ENCODE data around the gene KIRREL3.

The KIRREL3 gene

GRCh38 chr11:126409620-126409985 lies 591.0 kb downstream of the KIRREL3 start:
- H3K4me3 ChIP-seq (ENCODE audit: low read depth, low read length), result no peak overlapping the region
- H3K27me3 ChIP-seq (ENCODE audit: insufficient read depth, low read length), result no peaks in the 10 kb centered on the region
- H3K4me1 ChIP-seq (ENCODE audit: control insufficient read depth, insufficient read depth, low read length, unreplicated experiment), result no peaks in the 10 kb centered on the region
- no peaks in the 10 kb centered on the region; the same call in 1 of the 2 replicates for H3K36me3 ChIP-seq (ENCODE audit: insufficient read depth, low read length)
- H3K27ac ChIP-seq (ENCODE audit: low read depth, low read length), result no peak overlapping the region
- H3K79me2 ChIP-seq (ENCODE audit: control insufficient read depth, insufficient read depth, low read length, unreplicated experiment), result no peaks in the 10 kb centered on the region
- H2AFZ ChIP-seq (ENCODE audit: low read length, unreplicated experiment), result no peak overlapping the region

GRCh38 chr11:126408901-126409619 lies 591.5 kb downstream of the KIRREL3 start:
- Histone ChIP-seq H3K4me1 (ENCODE audit: control insufficient read depth, insufficient read depth, low read length, unreplicated experiment) (peaks cover 3% of the 10 kb centered on the region), H3K36me3 (ENCODE audit: insufficient read depth, low read length) (no peaks in the 10 kb centered on the region; the same call in 1 of the 2 replicates), H2AFZ (ENCODE audit: low read length, unreplicated experiment) (no peak overlapping the region), H3K27me3 (ENCODE audit: insufficient read depth, low read length) (no peaks in the 10 kb centered on the region), H3K4me3 (ENCODE audit: low read depth, low read length) (no peak overlapping the region), H3K27ac (ENCODE audit: low read depth, low read length) (no peak overlapping the region), H3K79me2 (ENCODE audit: control insufficient read depth, insufficient read depth, low read length, unreplicated experiment) (no peaks in the 10 kb centered on the region)

- Histone ChIP-seq H3K4me3 (ENCODE audit: low read depth, low read length) (no peak overlapping the region), H3K27me3 (ENCODE audit: insufficient read depth, low read length) (no peaks in the 10 kb centered on the region), H3K36me3 (ENCODE audit: insufficient read depth, low read length) (no peaks in the 10 kb centered on the region; the same call in 1 of the 2 replicates), H3K4me1 (ENCODE audit: control insufficient read depth, insufficient read depth, low read length, unreplicated experiment) (peaks cover 8% of the 10 kb centered on the region), H3K79me2 (ENCODE audit: control insufficient read depth, insufficient read depth, low read length, unreplicated experiment) (no peaks in the 10 kb centered on the region), H2AFZ (ENCODE audit: low read length, unreplicated experiment) (no peak overlapping the region), H3K27ac (ENCODE audit: low read depth, low read length) (no peak overlapping the region)
Measured at GRCh38 chr11:126408496-126408895, 592.1 kb downstream of the KIRREL3 start.

- H3K36me3 ChIP-seq (ENCODE audit: insufficient read depth, low read length), result no peaks in the 10 kb centered on the region; the same call in 1 of the 2 replicates
- H3K27ac ChIP-seq (ENCODE audit: low read depth, low read length), result no peak overlapping the region
- peaks cover 12% of the 10 kb centered on the region for H3K4me1 ChIP-seq (ENCODE audit: control insufficient read depth, insufficient read depth, low read length, unreplicated experiment)
- H3K27me3 ChIP-seq (ENCODE audit: insufficient read depth, low read length), result no peaks in the 10 kb centered on the region
- no peak overlapping the region for H3K4me3 ChIP-seq (ENCODE audit: low read depth, low read length)
- no peak overlapping the region for H2AFZ ChIP-seq (ENCODE audit: low read length, unreplicated experiment)
- H3K79me2 ChIP-seq (ENCODE audit: control insufficient read depth, insufficient read depth, low read length, unreplicated experiment), result no peaks in the 10 kb centered on the region
Measured at GRCh38 chr11:126407682-126408288, 592.8 kb downstream of the KIRREL3 start.

GRCh38 chr11:126407101-126407521 lies 593.5 kb downstream of the KIRREL3 start:
- H3K4me3 ChIP-seq (ENCODE audit: low read depth, low read length), result no peak overlapping the region
- no peak overlapping the region for H2AFZ ChIP-seq (ENCODE audit: low read length, unreplicated experiment)
- peaks cover 12% of the 10 kb centered on the region for H3K4me1 ChIP-seq (ENCODE audit: control insufficient read depth, insufficient read depth, low read length, unreplicated experiment)
- no peaks in the 10 kb centered on the region for H3K79me2 ChIP-seq (ENCODE audit: control insufficient read depth, insufficient read depth, low read length, unreplicated experiment)
- H3K27me3 ChIP-seq (ENCODE audit: insufficient read depth, low read length), result no peaks in the 10 kb centered on the region
- no peaks in the 10 kb centered on the region; the same call in 1 of the 2 replicates for H3K36me3 ChIP-seq (ENCODE audit: insufficient read depth, low read length)
- no peak overlapping the region for H3K27ac ChIP-seq (ENCODE audit: low read depth, low read length)

- Histone ChIP-seq H3K27ac (ENCODE audit: low read depth, low read length) (no peak overlapping the region), H3K36me3 (ENCODE audit: insufficient read depth, low read length) (no peaks in the 10 kb centered on the region; the same call in 1 of the 2 replicates), H3K4me1 (ENCODE audit: control insufficient read depth, insufficient read depth, low read length, unreplicated experiment) (peaks cover 12% of the 10 kb centered on the region), H2AFZ (ENCODE audit: low read length, unreplicated experiment) (no peak overlapping the region), H3K4me3 (ENCODE audit: low read depth, low read length) (no peak overlapping the region), H3K79me2 (ENCODE audit: control insufficient read depth, insufficient read depth, low read length, unreplicated experiment) (no peaks in the 10 kb centered on the region), H3K27me3 (ENCODE audit: insufficient read depth, low read length) (no peaks in the 10 kb centered on the region)
Measured at GRCh38 chr11:126406368-126406767, 594.2 kb downstream of the KIRREL3 start.

GRCh38 chr11:126405906-126406305 lies 594.7 kb downstream of the KIRREL3 start:
- no peak overlapping the region for H3K4me3 ChIP-seq (ENCODE audit: low read depth, low read length)
- H3K79me2 ChIP-seq (ENCODE audit: control insufficient read depth, insufficient read depth, low read length, unreplicated experiment), result no peaks in the 10 kb centered on the region
- H3K27me3 ChIP-seq (ENCODE audit: insufficient read depth, low read length), result no peaks in the 10 kb centered on the region
- H3K36me3 ChIP-seq (ENCODE audit: insufficient read depth, low read length), result no peaks in the 10 kb centered on the region; the same call in 1 of the 2 replicates
- H3K4me1 ChIP-seq (ENCODE audit: control insufficient read depth, insufficient read depth, low read length, unreplicated experiment), result peaks cover 12% of the 10 kb centered on the region
- H3K27ac ChIP-seq (ENCODE audit: low read depth, low read length), result no peak overlapping the region
- H2AFZ ChIP-seq (ENCODE audit: low read length, unreplicated experiment), result no peak overlapping the region

- Histone ChIP-seq H3K27me3 (ENCODE audit: insufficient read depth, low read length) (no peaks in the 10 kb centered on the region), H3K4me3 (ENCODE audit: low read depth, low read length) (no peak overlapping the region), H2AFZ (ENCODE audit: low read length, unreplicated experiment) (no peak overlapping the region), H3K4me1 (ENCODE audit: control insufficient read depth, insufficient read depth, low read length, unreplicated experiment) (peaks cover 12% of the 10 kb centered on the region), H3K36me3 (ENCODE audit: insufficient read depth, low read length) (no peaks in the 10 kb centered on the region; the same call in 1 of the 2 replicates), H3K27ac (ENCODE audit: low read depth, low read length) (no peak overlapping the region), H3K79me2 (ENCODE audit: control insufficient read depth, insufficient read depth, low read length, unreplicated experiment) (no peaks in the 10 kb centered on the region)
Measured at GRCh38 chr11:126405374-126405773, 595.2 kb downstream of the KIRREL3 start.

GRCh38 chr11:126404367-126404766 lies 596.2 kb downstream of the KIRREL3 start:
- H3K4me1 ChIP-seq (ENCODE audit: control insufficient read depth, insufficient read depth, low read length, unreplicated experiment), result peaks cover 12% of the 10 kb centered on the region
- no peaks in the 10 kb centered on the region; the same call in 1 of the 2 replicates for H3K36me3 ChIP-seq (ENCODE audit: insufficient read depth, low read length)
- no peak overlapping the region for H2AFZ ChIP-seq (ENCODE audit: low read length, unreplicated experiment)
- peaks cover 2% of the 10 kb centered on the region for H3K79me2 ChIP-seq (ENCODE audit: control insufficient read depth, insufficient read depth, low read length, unreplicated experiment)
- H3K4me3 ChIP-seq (ENCODE audit: low read depth, low read length), result no peak overlapping the region
- no peaks in the 10 kb centered on the region for H3K27me3 ChIP-seq (ENCODE audit: insufficient read depth, low read length)
- H3K27ac ChIP-seq (ENCODE audit: low read depth, low read length), result no peak overlapping the region

- H3K4me3 ChIP-seq (ENCODE audit: low read depth, low read length), result no peak overlapping the region
- H3K27ac ChIP-seq (ENCODE audit: low read depth, low read length), result no peak overlapping the region
- no peak overlapping the region for H2AFZ ChIP-seq (ENCODE audit: low read length, unreplicated experiment)
- no peaks in the 10 kb centered on the region; the same call in 1 of the 2 replicates for H3K36me3 ChIP-seq (ENCODE audit: insufficient read depth, low read length)
- H3K27me3 ChIP-seq (ENCODE audit: insufficient read depth, low read length), result no peaks in the 10 kb centered on the region
- peaks cover 2% of the 10 kb centered on the region for H3K79me2 ChIP-seq (ENCODE audit: control insufficient read depth, insufficient read depth, low read length, unreplicated experiment)
- H3K4me1 ChIP-seq (ENCODE audit: control insufficient read depth, insufficient read depth, low read length, unreplicated experiment), result peaks cover 12% of the 10 kb centered on the region
Measured at GRCh38 chr11:126403658-126404057, 596.9 kb downstream of the KIRREL3 start.

All from ACC112 (cell line).